Stimulated activated CD8-positive, alpha-beta memory T cell treated with anti-CD3 and anti-CD28 coated beads, Interleukin-4, amount 100 ng/mL, for 1 hour (primary cell): ENCODE data around the gene SENP2.
"Not testable (repeated sequence)": the region's sequence is repeated elsewhere in the genome, so short reads cannot be mapped to it uniquely, and the experiment has no call there.

Experiments used
- DNase-seq, 2 donors: peaks; one replicate each; pipeline ENCODE4 v3.0.0-alpha.2; 2020; ENCODE audit warnings: low read depth in 2 of 2, low spot score in 1 of 2

SENP2 gene

GRCh38 chr3:185585518-185585858 lies 607 bp upstream of the SENP2 start:
- DNase-seq, result no peak

- no peak for DNase-seq
Measured at GRCh38 chr3:185586686-185587039, 568 bp downstream of the SENP2 start.

- no peak for DNase-seq
Measured at GRCh38 chr3:185594073-185594472, 8.0 kb downstream of the SENP2 start.

- no peak for DNase-seq
Measured at GRCh38 chr3:185595526-185595925, 9.4 kb downstream of the SENP2 start.

- DNase-seq, result no peak
Measured at GRCh38 chr3:185605566-185605965, 19.5 kb downstream of the SENP2 start.

GRCh38 chr3:185606196-185606595 lies 20.1 kb downstream of the SENP2 start:
- DNase-seq, result no peak

GRCh38 chr3:185613016-185613415 lies 26.9 kb downstream of the SENP2 start:
- no peak for DNase-seq

- no peak for DNase-seq
Measured at GRCh38 chr3:185623939-185624665, 38.0 kb downstream of the SENP2 start.

GRCh38 chr3:185625784-185626183 lies 39.7 kb downstream of the SENP2 start:
- no peak for DNase-seq

GRCh38 chr3:185629554-185630181 lies 43.6 kb downstream of the SENP2 start:
- no peak for DNase-seq

GRCh38 chr3:185630182-185630622 lies 44.1 kb downstream of the SENP2 start:
- DNase-seq, result no peak

GRCh38 chr3:185631108-185631507 lies 45.0 kb downstream of the SENP2 start:
- DNase-seq, result no peak

- DNase-seq, result no peak
Measured at GRCh38 chr3:185631508-185632206, 45.6 kb downstream of the SENP2 start.

- DNase-seq, result no peak
Measured at GRCh38 chr3:185632996-185633395, 46.9 kb downstream of the SENP2 start.

GRCh38 chr3:185637388-185637787 lies 51.3 kb downstream of the SENP2 start:
- DNase-seq, result no peak

- not testable (repeated sequence) for DNase-seq
Measured at GRCh38 chr3:185638651-185639050, 52.6 kb downstream of the SENP2 start.

GRCh38 chr3:185639632-185640206 lies 53.6 kb downstream of the SENP2 start:
- DNase-seq, result no peak

GRCh38 chr3:185640308-185640707 lies 54.2 kb downstream of the SENP2 start:
- DNase-seq, result no peak

- DNase-seq, result not testable (repeated sequence)
Measured at GRCh38 chr3:185645191-185645590, 59.1 kb downstream of the SENP2 start.

- no peak for DNase-seq
Measured at GRCh38 chr3:185645596-185646381, 59.7 kb downstream of the SENP2 start.
